ENCODE results near the gene PCDH17. TPM values are rescaled to one million over a fixed set of nuclear protein-coding genes. Genes with fewer than 3 reads are reported as not detected.

The PCDH17 gene
- polyA plus RNA-seq (2012; ENCODE audit: insufficient read length, low read depth) = 0.10 TPM

- TF ChIP-seq REST (IDR thresholded peaks at IDR 0.05; ENCODE audit: insufficient read depth in 1 of 2, low read depth in 2 of 2, low read length in 2 of 2) (no peak), POLR2AphosphoS5 (IDR thresholded peaks at IDR 0.05; ENCODE audit: low read depth, low read length) (no peak), FOXP2 (optimal IDR thresholded peaks at IDR 0.05; ENCODE audit: borderline replicate concordance, extremely low read depth, extremely low read length, insufficient read depth) (no peak), SIN3A (IDR thresholded peaks at IDR 0.05; ENCODE audit: borderline replicate concordance, insufficient read depth, low read length) (no peak), TAF1 (IDR thresholded peaks at IDR 0.05; ENCODE audit: borderline replicate concordance, insufficient read depth, low read length) (no peak)
Measured at GRCh38 chr13:57631596-57632275, at the start of gene PCDH17. Gene PCDH17, plus strand, starts transcription at chr13:57631744. Its CDS starts 803 bp downstream, at chr13:57632547.

GRCh38 chr13:57582032-57582431 lies 49.5 kb upstream of the PCDH17 start:
- no peak for TF ChIP-seq REST (IDR thresholded peaks at IDR 0.05; ENCODE audit: insufficient read depth in 1 of 2, low read depth in 2 of 2, low read length in 2 of 2)

- no peak for TF ChIP-seq SIN3A (IDR thresholded peaks at IDR 0.05; ENCODE audit: borderline replicate concordance, insufficient read depth, low read length)
- TF ChIP-seq POLR2AphosphoS5 (IDR thresholded peaks at IDR 0.05; ENCODE audit: low read depth, low read length) = no peak
- no peak for TF ChIP-seq TAF1 (IDR thresholded peaks at IDR 0.05; ENCODE audit: borderline replicate concordance, insufficient read depth, low read length)
- TF ChIP-seq FOXP2 (optimal IDR thresholded peaks at IDR 0.05; ENCODE audit: borderline replicate concordance, extremely low read depth, extremely low read length, insufficient read depth) = no peak
- TF ChIP-seq REST (IDR thresholded peaks at IDR 0.05; ENCODE audit: insufficient read depth in 1 of 2, low read depth in 2 of 2, low read length in 2 of 2) = no peak
Measured at GRCh38 chr13:57583529-57583928, 48.0 kb upstream of the PCDH17 start.

GRCh38 chr13:57588639-57589038 lies 42.9 kb upstream of the PCDH17 start:
- TF ChIP-seq POLR2AphosphoS5 (IDR thresholded peaks at IDR 0.05; ENCODE audit: low read depth, low read length) (no peak), SIN3A (IDR thresholded peaks at IDR 0.05; ENCODE audit: borderline replicate concordance, insufficient read depth, low read length) (no peak), REST (IDR thresholded peaks at IDR 0.05; ENCODE audit: insufficient read depth in 1 of 2, low read depth in 2 of 2, low read length in 2 of 2) (no peak), TAF1 (IDR thresholded peaks at IDR 0.05; ENCODE audit: borderline replicate concordance, insufficient read depth, low read length) (no peak), FOXP2 (optimal IDR thresholded peaks at IDR 0.05; ENCODE audit: borderline replicate concordance, extremely low read depth, extremely low read length, insufficient read depth) (no peak)

GRCh38 chr13:57595775-57596174 lies 35.8 kb upstream of the PCDH17 start:
- no peak for TF ChIP-seq SIN3A (IDR thresholded peaks at IDR 0.05; ENCODE audit: borderline replicate concordance, insufficient read depth, low read length)
- no peak for TF ChIP-seq POLR2AphosphoS5 (IDR thresholded peaks at IDR 0.05; ENCODE audit: low read depth, low read length)

Data from PFSK-1 (cell line).